ENCODE data around the gene ERICH4. TPM values are rescaled to one million over a fixed set of nuclear protein-coding genes. Genes with fewer than 3 reads are reported as not detected.

Gene ERICH4
- total RNA-seq, 1 experiment from 2014 or later = not detected

- H3K27me3 ChIP-seq = no peaks in the 10 kb centered on the region
- H3K4me1 ChIP-seq = 0 out of 2 replicates have a peak, but pooled peaks cover 2% of the 10 kb centered on the region
- no peak for DNase-seq
- no peak overlapping the region for H3K27ac ChIP-seq
- no peak overlapping the region for H3K4me3 ChIP-seq
- H3K36me3 ChIP-seq = peaks cover 5% of the 10 kb centered on the region
- no peaks in the 10 kb centered on the region for H3K9me3 ChIP-seq (replicated peaks)
These were observed 6.3 kb upstream of the ERICH4 start for GRCh38 chr19:41436674-41436951.

- no peak overlapping the region for H3K27ac ChIP-seq
- no peaks in the 10 kb centered on the region for H3K9me3 ChIP-seq (replicated peaks)
- no peaks in the 10 kb centered on the region for H3K27me3 ChIP-seq
- H3K36me3 ChIP-seq = no peaks in the 10 kb centered on the region; the same call in none of the 2 replicates
- DNase-seq = no peak
- H3K4me1 ChIP-seq = 0 out of 2 replicates have a peak, but pooled peaks cover 2% of the 10 kb centered on the region
- no peak overlapping the region for H3K4me3 ChIP-seq
These were observed 4.9 kb upstream of the ERICH4 start for GRCh38 chr19:41437944-41438574.

- H3K27me3 ChIP-seq = no peaks in the 10 kb centered on the region
- peak; percentile 99 to 100 for DNase-seq
- peak within 1 kb of the TSS; percentile 85 for H3K27ac ChIP-seq
- H3K4me1 ChIP-seq = 0 out of 2 replicates have a peak, but pooled peaks cover 2% of the 10 kb centered on the region
- peak within 1 kb of the TSS; percentile 86 for H3K4me3 ChIP-seq
- no peaks in the 10 kb centered on the region; the same call in 1 of the 2 replicates for H3K36me3 ChIP-seq
- no peaks in the 10 kb centered on the region for H3K9me3 ChIP-seq (replicated peaks)
These were observed 3.3 kb upstream of the ERICH4 start, which contains the start of gene DMAC2 for GRCh38 chr19:41439441-41440222. Gene DMAC2 (minus strand): TSS chr19:41439912. CDS start chr19:41439899, 13 bp downstream.

GRCh38 chr19:41441321-41441945 is 1.5 kb upstream of the ERICH4 start:
- Histone ChIP-seq H3K4me1 (0 out of 2 replicates have a peak, but pooled peaks cover 2% of the 10 kb centered on the region), H3K27ac (no peak overlapping the region), H3K27me3 (no peaks in the 10 kb centered on the region; the same call in 1 of the 2 replicates), H3K36me3 (no peaks in the 10 kb centered on the region; the same call in 1 of the 2 replicates), H3K4me3 (no peak overlapping the region), H3K9me3 (replicated peaks) (no peaks in the 10 kb centered on the region)
- DNase-seq = no peak

- H3K36me3 ChIP-seq = no peaks in the 10 kb centered on the region
- H3K4me1 ChIP-seq = no peaks in the 10 kb centered on the region
- no peaks in the 10 kb centered on the region for H3K9me3 ChIP-seq (replicated peaks)
- H3K4me3 ChIP-seq = no peak overlapping the region
- no peak overlapping the region for H3K27ac ChIP-seq
- no peaks in the 10 kb centered on the region; the same call in 1 of the 2 replicates for H3K27me3 ChIP-seq
- DNase-seq = peak in 1 of 2 experiments; percentile 7
These were observed 978 bp downstream of the ERICH4 start for GRCh38 chr19:41443813-41444455.

GRCh38 chr19:41445575-41445974 is 2.6 kb downstream of the ERICH4 start:
- no peak overlapping the region for H3K27ac ChIP-seq
- no peaks in the 10 kb centered on the region for H3K36me3 ChIP-seq
- H3K27me3 ChIP-seq = no peaks in the 10 kb centered on the region; the same call in 1 of the 2 replicates
- H3K4me3 ChIP-seq = no peak overlapping the region
- no peaks in the 10 kb centered on the region for H3K9me3 ChIP-seq (replicated peaks)
- DNase-seq = no peak
- no peaks in the 10 kb centered on the region for H3K4me1 ChIP-seq

- no peaks in the 10 kb centered on the region for H3K4me1 ChIP-seq
- no peak for DNase-seq
- H3K27ac ChIP-seq = no peak overlapping the region
- H3K27me3 ChIP-seq = no peaks in the 10 kb centered on the region; the same call in 1 of the 2 replicates
- no peaks in the 10 kb centered on the region for H3K36me3 ChIP-seq
- H3K9me3 ChIP-seq (replicated peaks) = no peaks in the 10 kb centered on the region
- H3K4me3 ChIP-seq = no peak overlapping the region
These were observed 4.9 kb downstream of the ERICH4 start for GRCh38 chr19:41447732-41448332.

GRCh38 chr19:41449079-41449864 is 6.3 kb downstream of the ERICH4 start:
- peak; percentile 85 to 94 for DNase-seq
- H3K4me1 ChIP-seq = no peaks in the 10 kb centered on the region
- no peaks in the 10 kb centered on the region for H3K36me3 ChIP-seq
- no peak overlapping the region for H3K27ac ChIP-seq
- H3K4me3 ChIP-seq = peak overlapping the region; percentile 41
- H3K9me3 ChIP-seq (replicated peaks) = no peaks in the 10 kb centered on the region
- no peaks in the 10 kb centered on the region; the same call in 1 of the 2 replicates for H3K27me3 ChIP-seq

- no peak for DNase-seq
- Histone ChIP-seq H3K4me1 (no peaks in the 10 kb centered on the region), H3K27me3 (no peaks in the 10 kb centered on the region; the same call in 1 of the 2 replicates), H3K27ac (no peak overlapping the region), H3K36me3 (no peaks in the 10 kb centered on the region), H3K4me3 (no peak overlapping the region), H3K9me3 (replicated peaks) (no peaks in the 10 kb centered on the region)
These were observed 6.9 kb downstream of the ERICH4 start for GRCh38 chr19:41449865-41450178.

- peaks cover 6% of the 10 kb centered on the region for H3K27me3 ChIP-seq
- no peak for DNase-seq
These were observed 9.8 kb downstream of the ERICH4 start for GRCh38 chr19:41452584-41453275.

GRCh38 chr19:41455936-41456335 is 13.0 kb downstream of the ERICH4 start:
- no peak overlapping the region for H3K4me3 ChIP-seq
- no peak overlapping the region for H3K27ac ChIP-seq
- 0 out of 2 replicates have a peak, but pooled peaks cover 4% of the 10 kb centered on the region for H3K9me3 ChIP-seq (replicated peaks)
- peaks cover 11% of the 10 kb centered on the region for H3K27me3 ChIP-seq
- H3K4me1 ChIP-seq = no peaks in the 10 kb centered on the region
- no peak for DNase-seq
- no peaks in the 10 kb centered on the region for H3K36me3 ChIP-seq

More at GRCh38 chr19:41452584-41453275, 9.8 kb downstream of the ERICH4 start:
- H3K9me3 ChIP-seq (replicated peaks) = no peaks in the 10 kb centered on the region
- no peaks in the 10 kb centered on the region for H3K36me3 ChIP-seq
- H3K4me1 ChIP-seq = no peaks in the 10 kb centered on the region
- no peak overlapping the region for H3K4me3 ChIP-seq
- no peak overlapping the region for H3K27ac ChIP-seq

- H3K4me3 ChIP-seq = no peak overlapping the region
- H3K4me1 ChIP-seq = no peaks in the 10 kb centered on the region
- H3K27ac ChIP-seq = no peak overlapping the region
- 0 out of 2 replicates have a peak, but pooled peaks cover 5% of the 10 kb centered on the region for H3K9me3 ChIP-seq (replicated peaks)
- peaks cover 11% of the 10 kb centered on the region for H3K27me3 ChIP-seq
- H3K36me3 ChIP-seq = no peaks in the 10 kb centered on the region
- DNase-seq = no peak
These were observed 13.5 kb downstream of the ERICH4 start for GRCh38 chr19:41456342-41456918.

GRCh38 chr19:41457241-41457640 is 14.3 kb downstream of the ERICH4 start:
- Histone ChIP-seq H3K36me3 (no peaks in the 10 kb centered on the region), H3K9me3 (replicated peaks) (0 out of 2 replicates have a peak, but pooled peaks cover 5% of the 10 kb centered on the region), H3K27ac (no peak overlapping the region), H3K4me3 (no peak overlapping the region), H3K27me3 (peaks cover 11% of the 10 kb centered on the region), H3K4me1 (no peaks in the 10 kb centered on the region)
- DNase-seq = no peak
